ENCODE measurements around the gene NYAP2. TPM values are rescaled to one million over a fixed set of nuclear protein-coding genes. Genes with fewer than 3 reads are reported as not detected.

Gene NYAP2
- total RNA-seq, 1 experiment from 2014 or later = not detected

DNA sequence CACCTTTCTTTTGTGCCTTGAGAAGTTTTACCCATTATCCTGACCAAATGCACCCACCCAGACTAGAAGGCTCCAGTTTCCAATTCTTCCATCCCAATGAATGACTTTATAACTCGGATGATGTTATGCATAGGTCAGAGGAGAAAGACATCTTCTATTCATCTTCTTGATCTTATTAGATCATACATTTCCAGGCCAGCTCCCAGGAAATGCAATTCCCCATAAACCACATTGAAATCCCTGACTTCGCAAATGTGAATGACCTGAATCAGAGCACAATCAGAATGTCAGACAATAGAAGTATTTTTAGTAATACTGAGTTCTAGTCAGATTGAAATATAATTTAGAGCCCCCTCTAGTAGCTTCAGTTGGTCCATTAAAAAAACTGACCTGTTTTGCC lies 62.9 kb downstream of the NYAP2 start:
- H3K27ac ChIP-seq (ENCODE audit: low read depth, low read length, poor library complexity, severe bottlenecking) = no peak overlapping the region
- ChIA-PET CTCF (no interaction called here), POLR2A (ENCODE audit: low non-redundant PET) (no interaction called here)
- no peak for DNase-seq (ENCODE audit: low spot score)
- H3K4me1 ChIP-seq (ENCODE audit: insufficient read depth, low read length, poor library complexity, severe bottlenecking) = no peaks in the 10 kb centered on the region
- no TSS peak for BruUV-seq (replicated peaks)
- TF ChIP-seq, protein P1, sequence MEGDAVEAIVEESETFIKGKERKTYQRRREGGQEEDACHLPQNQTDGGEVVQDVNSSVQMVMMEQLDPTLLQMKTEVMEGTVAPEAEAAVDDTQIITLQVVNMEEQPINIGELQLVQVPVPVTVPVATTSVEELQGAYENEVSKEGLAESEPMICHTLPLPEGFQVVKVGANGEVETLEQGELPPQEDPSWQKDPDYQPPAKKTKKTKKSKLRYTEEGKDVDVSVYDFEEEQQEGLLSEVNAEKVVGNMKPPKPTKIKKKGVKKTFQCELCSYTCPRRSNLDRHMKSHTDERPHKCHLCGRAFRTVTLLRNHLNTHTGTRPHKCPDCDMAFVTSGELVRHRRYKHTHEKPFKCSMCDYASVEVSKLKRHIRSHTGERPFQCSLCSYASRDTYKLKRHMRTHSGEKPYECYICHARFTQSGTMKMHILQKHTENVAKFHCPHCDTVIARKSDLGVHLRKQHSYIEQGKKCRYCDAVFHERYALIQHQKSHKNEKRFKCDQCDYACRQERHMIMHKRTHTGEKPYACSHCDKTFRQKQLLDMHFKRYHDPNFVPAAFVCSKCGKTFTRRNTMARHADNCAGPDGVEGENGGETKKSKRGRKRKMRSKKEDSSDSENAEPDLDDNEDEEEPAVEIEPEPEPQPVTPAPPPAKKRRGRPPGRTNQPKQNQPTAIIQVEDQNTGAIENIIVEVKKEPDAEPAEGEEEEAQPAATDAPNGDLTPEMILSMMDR (conservative IDR thresholded peaks at IDR 0.05; ENCODE audit: low read depth, low read length) = no peak
- TF ChIP-seq EZH2 (IDR thresholded peaks at IDR 0.05; ENCODE audit: borderline replicate concordance, low read depth, low read length, poor library complexity, severe bottlenecking) = no peak
- no peaks in the 10 kb centered on the region for H3K27me3 ChIP-seq (replicated peaks; ENCODE audit: insufficient read depth, low read depth, low read length, poor library complexity)
- H3K9me3 ChIP-seq (ENCODE audit: low read depth, low read length, poor library complexity, severe bottlenecking) = no peaks in the 10 kb centered on the region
- intact Hi-C loops (cut with micrococcal nuclease; ENCODE audit: unreplicated experiment) = no loop called here
- H3K36me3 ChIP-seq (ENCODE audit: insufficient read depth, low read length, poor library complexity, severe bottlenecking) = no peaks in the 10 kb centered on the region
- H3K4me3 ChIP-seq (ENCODE audit: low read depth, low read length, poor library complexity, severe bottlenecking) = no peak overlapping the region

DNA sequence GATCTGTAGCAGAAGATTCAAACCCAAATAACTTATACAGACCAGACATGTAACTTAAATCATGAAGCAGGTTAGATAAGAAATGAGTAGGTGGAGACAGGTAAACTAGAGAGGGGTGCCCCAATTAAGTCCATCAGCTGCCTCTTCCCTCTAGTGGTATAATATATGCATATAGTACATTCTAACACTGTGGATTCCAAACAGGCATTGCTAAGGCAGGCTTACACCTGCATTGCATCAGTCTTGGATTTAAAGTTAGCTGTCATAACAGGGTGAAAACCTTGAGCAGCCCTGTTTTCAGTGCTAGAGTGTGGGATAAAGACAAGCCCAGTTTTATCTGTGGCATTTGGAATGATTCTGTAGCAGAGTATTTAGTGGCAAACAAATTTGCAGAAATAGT lies 63.4 kb downstream of the NYAP2 start:
- Histone ChIP-seq H3K27me3 (replicated peaks; ENCODE audit: insufficient read depth, low read depth, low read length, poor library complexity) (no peaks in the 10 kb centered on the region), H3K36me3 (ENCODE audit: insufficient read depth, low read length, poor library complexity, severe bottlenecking) (no peaks in the 10 kb centered on the region), H3K4me3 (ENCODE audit: low read depth, low read length, poor library complexity, severe bottlenecking) (no peak overlapping the region), H3K4me1 (ENCODE audit: insufficient read depth, low read length, poor library complexity, severe bottlenecking) (no peaks in the 10 kb centered on the region), H3K27ac (ENCODE audit: low read depth, low read length, poor library complexity, severe bottlenecking) (no peak overlapping the region), H3K9me3 (ENCODE audit: low read depth, low read length, poor library complexity, severe bottlenecking) (no peaks in the 10 kb centered on the region)
- ChIA-PET POLR2A (ENCODE audit: low non-redundant PET) (no interaction called here), CTCF (no interaction called here)
- BruUV-seq (replicated peaks) = no TSS peak
- TF ChIP-seq, protein P1 (conservative IDR thresholded peaks at IDR 0.05; ENCODE audit: low read depth, low read length) = no peak
- no peak for TF ChIP-seq EZH2 (IDR thresholded peaks at IDR 0.05; ENCODE audit: borderline replicate concordance, low read depth, low read length, poor library complexity, severe bottlenecking)
- intact Hi-C loops (cut with micrococcal nuclease; ENCODE audit: unreplicated experiment) = no loop called here
- no peak for DNase-seq (ENCODE audit: low spot score)

DNA sequence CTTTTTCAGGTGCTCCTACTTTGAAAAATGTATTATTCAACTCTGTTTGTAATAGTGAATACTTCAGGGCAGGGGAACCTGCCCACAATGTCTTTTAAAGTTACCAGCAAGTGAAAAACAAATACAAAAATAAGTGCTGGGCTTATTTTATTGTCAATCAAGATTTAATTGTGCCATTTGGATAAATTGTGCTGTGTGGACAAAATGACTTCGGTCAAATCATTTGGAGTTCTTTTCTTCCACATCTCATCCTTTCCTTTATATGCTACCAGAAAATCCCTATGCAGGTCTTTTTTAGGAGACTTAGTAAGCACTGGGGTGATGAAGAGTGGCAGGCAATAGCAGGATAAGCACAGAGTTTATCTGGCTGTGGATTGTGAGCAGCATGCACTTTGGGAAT lies 63.9 kb downstream of the NYAP2 start:
- intact Hi-C loops (cut with micrococcal nuclease; ENCODE audit: unreplicated experiment) = no loop called here
- Histone ChIP-seq H3K36me3 (ENCODE audit: insufficient read depth, low read length, poor library complexity, severe bottlenecking) (no peaks in the 10 kb centered on the region), H3K4me1 (ENCODE audit: insufficient read depth, low read length, poor library complexity, severe bottlenecking) (no peaks in the 10 kb centered on the region), H3K4me3 (ENCODE audit: low read depth, low read length, poor library complexity, severe bottlenecking) (no peak overlapping the region), H3K27ac (ENCODE audit: low read depth, low read length, poor library complexity, severe bottlenecking) (no peak overlapping the region), H3K27me3 (replicated peaks; ENCODE audit: insufficient read depth, low read depth, low read length, poor library complexity) (no peaks in the 10 kb centered on the region), H3K9me3 (ENCODE audit: low read depth, low read length, poor library complexity, severe bottlenecking) (no peaks in the 10 kb centered on the region)
- ChIA-PET POLR2A (ENCODE audit: low non-redundant PET) (no interaction called here), CTCF (no interaction called here)
- BruUV-seq (replicated peaks) = no TSS peak
- no peak for TF ChIP-seq EZH2 (IDR thresholded peaks at IDR 0.05; ENCODE audit: borderline replicate concordance, low read depth, low read length, poor library complexity, severe bottlenecking)
- TF ChIP-seq, protein P1 (conservative IDR thresholded peaks at IDR 0.05; ENCODE audit: low read depth, low read length) = no peak
- DNase-seq (ENCODE audit: low spot score) = no peak

Measured in A673 (cell line).